GM23338 (cell line): Measurements from ENCODE around the gene IGF1R. TPM values are rescaled to one million over a fixed set of nuclear protein-coding genes. Genes with fewer than 3 reads are reported as not detected.

Experiments used
- CREB1 ChIP-seq: fragments of 250-450 bp; sonication (Bioruptor Pico); IDR thresholded peaks from 2 replicates; pipeline ENCODE4 v1.5.0; 2020; ENCODE audit warnings: low read depth, mild to moderate bottlenecking, moderate library complexity
- EZH2phosphoT487 ChIP-seq: fragments of 200-600 bp; sonication (generic); IDR thresholded peaks from one replicate; pipeline ENCODE4 v1.8.1; 2018; ENCODE audit warnings: antibody characterized with exemption; ENCODE audit not compliant: unreplicated experiment
- NANOG ChIP-seq: IDR thresholded peaks from 2 replicates; pipeline ENCODE4 v1.6.1; 2016; ENCODE audit warnings: antibody characterized with exemption, borderline replicate concordance
- POLR2AphosphoS5 ChIP-seq: IDR thresholded peaks from 2 replicates; pipeline ENCODE4 v1.6.1; 2016; ENCODE audit warnings: antibody characterized with exemption, low read depth
- STAT1 ChIP-seq: IDR thresholded peaks from one replicate; pipeline ENCODE4 v1.6.1; 2016; ENCODE audit warnings: antibody characterized with exemption; ENCODE audit not compliant: unreplicated experiment
- ZNF331 ChIP-seq: fragments of 250-450 bp; sonication (Bioruptor Pico); IDR thresholded peaks from 2 replicates; pipeline ENCODE4 v1.5.0; 2020; ENCODE audit warnings: low read depth, mild to moderate bottlenecking, moderate library complexity
- ZNF462 ChIP-seq: fragments of 250-450 bp; sonication (Bioruptor Pico); IDR thresholded peaks from 2 replicates; pipeline ENCODE4 v1.5.0; 2020; ENCODE audit warnings: mild to moderate bottlenecking, moderate library complexity
- polyA plus RNA-seq: library from polyadenylated mRNA; unstranded; fragments of >200 nt; fragmentation: Nextera tagmentation; extraction: Ambion mirVana; gene quantifications from 2 replicates; pipeline ENCODE4 v1.2.1, GENCODE V29; 2016
- total RNA-seq: library from RNA; depleted of rRNA; stranded (reverse); fragments of >200 nt; shearing (Covaris generic); gene quantifications from 2 replicates; pipeline ENCODE4 v1.2.3, GENCODE V29; 2014
- TF ChIP-seq, protein P1 (sequence below), 2 experiments: fragments of 200-600 bp in 1 of 2; sonication (generic) in 1 of 2; conservative IDR thresholded peaks; 2 replicates each; pipeline versions ENCODE4 v1.5.1 to v1.6.1; 2016 to 2017; ENCODE audit warnings: antibody characterized with exemption in 2 of 2, low read depth in 2 of 2, mild to moderate bottlenecking in 2 of 2, moderate library complexity in 1 of 2

IGF1R gene
- total and polyA plus RNA-seq, 2 experiments from 2014 or later, result 20.4 to 92.2 TPM

- TF ChIP-seq ZNF462 (CRISPR knock-in tag), result no peak
- no peak for TF ChIP-seq EZH2phosphoT487
- TF ChIP-seq POLR2AphosphoS5, result no peak
- no peak for TF ChIP-seq NANOG
- no peak for TF ChIP-seq ZNF331 (CRISPR knock-in tag)
- TF ChIP-seq, protein P1, sequence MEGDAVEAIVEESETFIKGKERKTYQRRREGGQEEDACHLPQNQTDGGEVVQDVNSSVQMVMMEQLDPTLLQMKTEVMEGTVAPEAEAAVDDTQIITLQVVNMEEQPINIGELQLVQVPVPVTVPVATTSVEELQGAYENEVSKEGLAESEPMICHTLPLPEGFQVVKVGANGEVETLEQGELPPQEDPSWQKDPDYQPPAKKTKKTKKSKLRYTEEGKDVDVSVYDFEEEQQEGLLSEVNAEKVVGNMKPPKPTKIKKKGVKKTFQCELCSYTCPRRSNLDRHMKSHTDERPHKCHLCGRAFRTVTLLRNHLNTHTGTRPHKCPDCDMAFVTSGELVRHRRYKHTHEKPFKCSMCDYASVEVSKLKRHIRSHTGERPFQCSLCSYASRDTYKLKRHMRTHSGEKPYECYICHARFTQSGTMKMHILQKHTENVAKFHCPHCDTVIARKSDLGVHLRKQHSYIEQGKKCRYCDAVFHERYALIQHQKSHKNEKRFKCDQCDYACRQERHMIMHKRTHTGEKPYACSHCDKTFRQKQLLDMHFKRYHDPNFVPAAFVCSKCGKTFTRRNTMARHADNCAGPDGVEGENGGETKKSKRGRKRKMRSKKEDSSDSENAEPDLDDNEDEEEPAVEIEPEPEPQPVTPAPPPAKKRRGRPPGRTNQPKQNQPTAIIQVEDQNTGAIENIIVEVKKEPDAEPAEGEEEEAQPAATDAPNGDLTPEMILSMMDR (conservative IDR thresholded peaks at IDR 0.05; ENCODE audit: low read depth in 2 of 2), result no peak
- no peak for TF ChIP-seq STAT1
- no peak for TF ChIP-seq CREB1 (CRISPR knock-in tag)
Measured at GRCh38 chr15:98738689-98739401, 90.5 kb downstream of the IGF1R start (continued).
